Measurements from ENCODE around the gene RBP2. TPM values are rescaled to one million over a fixed set of nuclear protein-coding genes. Genes with fewer than 3 reads are reported as not detected.

RBP2 gene
- total RNA-seq, 1 donor from 2014 or later = not detected

GRCh38 chr3:139433089-139433488 lies 43.2 kb downstream of the RBP2 start:
- no peaks in the 10 kb centered on the region for H3K9me3 Mint-ChIP-seq (ENCODE audit: low read depth)
- H3K27me3 Mint-ChIP-seq (ENCODE audit: low read depth) = no peaks in the 10 kb centered on the region
- H3K4me3 Mint-ChIP-seq (ENCODE audit: unreplicated experiment) = no peak overlapping the region
- H3K36me3 Mint-ChIP-seq (ENCODE audit: low read depth) = peaks cover 8% of the 10 kb centered on the region
- no peak for DNase-seq (ENCODE audit: low spot score)
- no peak for TF ChIP-seq CTCF (IDR thresholded peaks at IDR 0.05)
- peaks cover 4% of the 10 kb centered on the region for H3K4me1 Mint-ChIP-seq (ENCODE audit: low read depth)
- H3K27ac Mint-ChIP-seq (ENCODE audit: unreplicated experiment) = no peak overlapping the region

- H3K4me1 Mint-ChIP-seq (ENCODE audit: low read depth) = peaks cover 4% of the 10 kb centered on the region
- no peak for DNase-seq (ENCODE audit: low spot score)
- H3K4me3 Mint-ChIP-seq (ENCODE audit: unreplicated experiment) = no peak overlapping the region
- H3K36me3 Mint-ChIP-seq (ENCODE audit: low read depth) = peaks cover 4% of the 10 kb centered on the region
- H3K9me3 Mint-ChIP-seq (ENCODE audit: low read depth) = no peaks in the 10 kb centered on the region
- TF ChIP-seq CTCF (IDR thresholded peaks at IDR 0.05) = no peak
- H3K27ac Mint-ChIP-seq (ENCODE audit: unreplicated experiment) = no peak overlapping the region
- no peaks in the 10 kb centered on the region for H3K27me3 Mint-ChIP-seq (ENCODE audit: low read depth)
Measured at GRCh38 chr3:139430493-139430892, 45.8 kb downstream of the RBP2 start.

DNA sequence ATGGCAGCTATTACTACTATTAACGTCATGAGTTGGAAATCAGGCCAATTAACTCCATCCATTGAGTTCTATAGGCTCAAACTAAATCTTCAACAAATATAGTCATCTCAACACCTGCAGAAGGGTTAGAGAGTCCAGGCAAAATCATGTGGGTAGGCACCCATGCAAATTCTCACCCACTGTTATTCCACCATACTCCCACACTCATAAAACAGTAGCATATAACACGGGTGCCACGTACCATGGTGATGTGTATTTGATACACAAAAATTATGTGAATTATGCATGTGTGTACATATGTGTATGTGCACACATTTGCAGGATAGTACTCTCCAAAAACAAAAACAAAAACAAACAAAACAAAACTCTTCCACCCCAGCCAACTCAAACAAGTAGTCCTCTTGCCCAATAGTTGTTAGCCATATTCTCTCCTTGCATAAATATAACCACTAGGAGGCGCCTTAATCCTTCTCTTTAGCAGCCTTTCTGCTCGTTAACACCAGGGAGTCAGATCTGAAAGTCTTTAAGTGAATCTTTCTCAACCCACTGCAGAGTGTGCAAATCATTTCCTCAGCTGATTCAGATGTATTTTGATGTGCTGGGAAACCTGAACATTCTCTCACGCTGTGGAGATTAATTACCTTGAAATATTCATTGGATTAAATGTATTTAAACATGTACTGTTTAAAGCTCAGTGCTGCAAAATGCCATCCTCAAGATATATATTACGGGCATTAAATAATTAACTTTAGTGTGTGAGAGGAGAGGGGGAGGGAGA lies 48.8 kb downstream of the RBP2 start:
- H3K4me3 Mint-ChIP-seq (ENCODE audit: unreplicated experiment) = no peak overlapping the region
- no peaks in the 10 kb centered on the region for H3K27me3 Mint-ChIP-seq (ENCODE audit: low read depth)
- no peak overlapping the region for H3K27ac Mint-ChIP-seq (ENCODE audit: unreplicated experiment)
- peaks cover 7% of the 10 kb centered on the region for H3K36me3 Mint-ChIP-seq (ENCODE audit: low read depth)
- H3K9me3 Mint-ChIP-seq (ENCODE audit: low read depth) = no peaks in the 10 kb centered on the region
- H3K4me1 Mint-ChIP-seq (ENCODE audit: low read depth) = peaks cover 4% of the 10 kb centered on the region
- peak; percentile 96 for TF ChIP-seq CTCF (IDR thresholded peaks at IDR 0.05)
- no peak for DNase-seq (ENCODE audit: low spot score)

DNA sequence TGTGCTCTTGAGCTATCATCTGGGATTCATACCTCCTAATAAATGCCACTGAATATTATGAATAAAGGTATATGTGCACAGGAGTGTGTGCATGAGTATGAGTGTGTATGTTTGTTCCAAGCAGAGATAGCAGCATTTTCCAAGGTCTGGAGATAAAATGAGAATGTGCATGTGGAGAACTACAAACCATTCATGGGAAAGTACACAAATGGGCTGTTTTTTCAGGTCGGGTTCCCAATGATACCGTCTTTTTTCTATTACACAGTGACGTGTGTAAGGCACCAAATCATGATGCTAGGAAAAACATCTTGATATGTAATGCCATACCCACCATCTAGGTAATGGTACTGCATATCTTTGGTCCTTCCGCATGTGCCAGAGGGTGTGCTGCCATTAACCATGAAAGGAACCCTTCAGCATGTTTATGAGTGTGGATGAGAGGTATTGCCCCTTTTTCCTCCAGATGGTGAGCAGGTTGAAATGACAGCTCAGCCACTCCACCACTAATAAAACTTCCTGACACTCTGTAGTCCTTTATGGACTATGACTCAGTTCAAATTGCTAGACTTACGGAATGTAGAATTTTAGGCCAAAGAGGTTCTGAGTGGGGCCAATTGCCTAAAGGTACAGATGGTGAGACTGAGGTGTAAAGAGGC lies 50.4 kb downstream of the RBP2 start:
- Mint-ChIP-seq H3K27ac (ENCODE audit: unreplicated experiment) (no peak overlapping the region), H3K4me3 (ENCODE audit: unreplicated experiment) (no peak overlapping the region)

More for the DNA sequence above, 50.4 kb downstream of the RBP2 start:
- Mint-ChIP-seq H3K4me1 (ENCODE audit: low read depth) (peaks cover 4% of the 10 kb centered on the region), H3K36me3 (ENCODE audit: low read depth) (peaks cover 7% of the 10 kb centered on the region), H3K27me3 (ENCODE audit: low read depth) (no peaks in the 10 kb centered on the region), H3K9me3 (ENCODE audit: low read depth) (no peaks in the 10 kb centered on the region)
- no peak for DNase-seq (ENCODE audit: low spot score)
- no peak for TF ChIP-seq CTCF (IDR thresholded peaks at IDR 0.05)
